IMR-90 (cell line): Measurements from ENCODE around the gene PRCP. TPM values are rescaled to one million over a fixed set of nuclear protein-coding genes. Genes with fewer than 3 reads are reported as not detected.

ENCODE experiments used
- ATAC-seq: fragments of 200-7000 bp; cut with Tn5 transposase; 2 replicates; pipeline ENCODE4 v1.9.1; 2020; ENCODE audit warnings: low read depth, mild to moderate bottlenecking, moderate library complexity
- BruUV-seq: library from RNA; stranded (reverse); fragments of 400-500 nt; replicated peaks from 2 replicates; lab custom pipeline; 2021; lab: Mats Ljungman, UMichigan
- CTCF ChIA-PET: fragments of 300-600 bp; formaldehyde crosslinking; extraction: SDS; loops from one replicate; lab custom pipeline; 2021; ENCODE audit warnings: antibody characterized with exemption; lab: Yijun Ruan, JAX
- POLR2A ChIA-PET: fragments of 300-600 bp; sonication (Branson Sonifier 250); formaldehyde crosslinking; loops from one replicate; lab custom pipeline; 2022; ENCODE audit warnings: antibody characterized with exemption; ENCODE audit not compliant: unreplicated experiment; lab: Charles Lee
- DNase-seq: peaks from one replicate; pipeline ENCODE4 v3.0.0; 2013
- H2AFZ ChIP-seq: replicated peaks from 2 replicates; pipeline ENCODE3; 2013; ENCODE audit warnings: low read length, mild to moderate bottlenecking; ENCODE audit not compliant: poor library complexity
- H2AK5ac ChIP-seq: 2 replicates; pipeline ENCODE4 v1.6.1; 2013; ENCODE audit warnings: low read depth, low read length, inconsistent platforms
- H2AK9ac ChIP-seq: replicated peaks from 2 replicates; pipeline ENCODE3; 2013; ENCODE audit warnings: mild to moderate bottlenecking, low read depth, low read length, moderate library complexity; ENCODE audit not compliant: poor library complexity
- H2BK120ac ChIP-seq: 2 replicates; pipeline ENCODE4 v1.6.1; 2013; ENCODE audit warnings: low read depth, low read length, inconsistent platforms
- H2BK15ac ChIP-seq: 3 replicates; pipeline ENCODE4 v1.6.1; 2013; ENCODE audit warnings: low read depth, low read length, inconsistent platforms
- H2BK20ac ChIP-seq: 2 replicates; pipeline ENCODE4 v1.6.1; 2013; ENCODE audit warnings: low read depth, mild to moderate bottlenecking, inconsistent platforms, low read length, moderate library complexity
- H2BK5ac ChIP-seq: 2 replicates; pipeline ENCODE4 v1.6.1; 2013; ENCODE audit warnings: mild to moderate bottlenecking, low read depth, low read length, inconsistent platforms; ENCODE audit not compliant: poor library complexity, severe bottlenecking
- H3K14ac ChIP-seq: replicated peaks from 2 replicates; pipeline ENCODE4 v1.6.1; 2013; ENCODE audit warnings: low read depth, low read length, inconsistent platforms
- H3K18ac ChIP-seq: 2 replicates; pipeline ENCODE4 v1.6.1; 2013; ENCODE audit warnings: low read depth, low read length, control low read depth
- H3K23ac ChIP-seq: 2 replicates; pipeline ENCODE4 v1.6.1; 2013; ENCODE audit warnings: low read depth, low read length, inconsistent platforms
- H3K27ac ChIP-seq: 2 replicates; pipeline ENCODE4 v1.5.1; 2013; ENCODE audit warnings: mild to moderate bottlenecking, control low read depth, low read length; ENCODE audit not compliant: insufficient read depth
- H3K27me3 ChIP-seq: 2 replicates; pipeline ENCODE4 v1.6.1; 2013; ENCODE audit warnings: low read length; ENCODE audit not compliant: control insufficient read depth, insufficient read depth
- H3K36me3 ChIP-seq: 2 replicates; pipeline ENCODE4 v1.6.1; 2013; ENCODE audit warnings: low read length, mixed read lengths; ENCODE audit not compliant: control insufficient read depth, insufficient read depth
- H3K4ac ChIP-seq: 2 replicates; pipeline ENCODE4 v1.6.1; 2013; ENCODE audit warnings: low read depth, low read length, inconsistent platforms
- H3K4me1 ChIP-seq: 2 replicates; pipeline ENCODE4 v1.6.1; 2013; ENCODE audit warnings: low read length, mixed read lengths; ENCODE audit not compliant: control insufficient read depth, insufficient read depth
- H3K4me2 ChIP-seq: 2 replicates; pipeline ENCODE4 v1.6.1; 2013; ENCODE audit warnings: low read depth, mild to moderate bottlenecking, control low read depth, low read length, moderate library complexity
- H3K4me3 ChIP-seq: 2 replicates; pipeline ENCODE4 v1.5.1; 2013; ENCODE audit warnings: low read depth, mild to moderate bottlenecking, control low read depth, low read length, moderate library complexity; ENCODE audit not compliant: insufficient read depth
- H3K56ac ChIP-seq: 2 replicates; pipeline ENCODE4 v1.6.1; 2013; ENCODE audit warnings: low read length, inconsistent platforms; ENCODE audit not compliant: insufficient read depth; ENCODE audit errors: extremely low read depth
- H3K79me1 ChIP-seq, 2 experiments: 2 replicates each; pipeline ENCODE4 v1.6.1; 2013; ENCODE audit warnings: low read length in 2 of 2, inconsistent platforms in 1 of 2, low read depth in 1 of 2
- H3K9ac ChIP-seq: 2 replicates; pipeline ENCODE4 v1.6.1; 2013; ENCODE audit warnings: low read depth, low read length, control low read depth
- H3K9me1 ChIP-seq: 2 replicates; pipeline ENCODE4 v1.6.1; 2013; ENCODE audit warnings: low read length, inconsistent platforms; ENCODE audit not compliant: insufficient read depth
- H3K9me3 ChIP-seq: 2 replicates; pipeline ENCODE4 v1.6.1; 2013; ENCODE audit warnings: low read length; ENCODE audit not compliant: control insufficient read depth, insufficient read depth
- H4K20me1 ChIP-seq: 2 replicates; pipeline ENCODE4 v1.6.1; 2013; ENCODE audit warnings: low read length, inconsistent platforms; ENCODE audit not compliant: insufficient read depth
- H4K5ac ChIP-seq: 2 replicates; pipeline ENCODE4 v1.6.1; 2013; ENCODE audit warnings: mild to moderate bottlenecking, low read depth, low read length, control low read depth
- H4K8ac ChIP-seq, 2 experiments: 2 replicates each; pipeline ENCODE4 v1.6.1; 2013; ENCODE audit warnings: low read depth in 2 of 2, low read length in 2 of 2, control low read depth in 1 of 2, inconsistent platforms in 1 of 2
- H4K91ac ChIP-seq: 2 replicates; pipeline ENCODE4 v1.6.1; 2013; ENCODE audit warnings: low read depth, low read length, inconsistent platforms; ENCODE audit not compliant: insufficient read depth
- BHLHE40 ChIP-seq: fragments of 150-350 bp; IDR thresholded peaks from 2 replicates; pipeline ENCODE4 v1.6.1; 2016; ENCODE audit warnings: mild to moderate bottlenecking, low read depth, low read length
- CEBPB ChIP-seq: IDR thresholded peaks from 2 replicates; pipeline ENCODE4 v1.6.1; 2012; ENCODE audit warnings: low read depth, low read length, improper control_type of control experiment
- CHD1 ChIP-seq: IDR thresholded peaks from 2 replicates; pipeline ENCODE4 v1.6.1; 2012; ENCODE audit warnings: low read depth, low read length, improper control_type of control experiment
- FOS ChIP-seq: fragments of 150-350 bp; IDR thresholded peaks from 2 replicates; pipeline ENCODE4 v1.6.1; 2016; ENCODE audit warnings: low read depth, low read length
- MAFK ChIP-seq: IDR thresholded peaks from 2 replicates; pipeline ENCODE4 v1.6.1; 2012; ENCODE audit warnings: low read depth, low read length, improper control_type of control experiment
- MAZ ChIP-seq: IDR thresholded peaks from 2 replicates; pipeline ENCODE4 v1.6.1; 2012; ENCODE audit warnings: low read depth, mild to moderate bottlenecking, low read length, improper control_type of control experiment, moderate library complexity, borderline replicate concordance
- MXI1 ChIP-seq: IDR thresholded peaks from 2 replicates; pipeline ENCODE4 v1.6.1; 2012; ENCODE audit warnings: low read depth, mild to moderate bottlenecking, low read length, moderate library complexity, borderline replicate concordance
- POLR2A ChIP-seq: IDR thresholded peaks from 2 replicates; pipeline ENCODE4 v1.6.1; 2012; ENCODE audit warnings: mild to moderate bottlenecking, low read depth, low read length
- RAD21 ChIP-seq: IDR thresholded peaks from 2 replicates; pipeline ENCODE4 v1.6.1; 2012; ENCODE audit warnings: low read length, improper control_type of control experiment
- RFX5 ChIP-seq: IDR thresholded peaks from 2 replicates; pipeline ENCODE4 v1.8.0; 2012; ENCODE audit warnings: low read depth, mild to moderate bottlenecking, low read length, moderate library complexity
- WGBS, 2 experiments: methylation state at CpG; one replicate each; pipeline versions ENCODE4 v1.1.5 to v1.1.7; 2013; ENCODE audit warnings: missing lambda C conversion rate in 2 of 2; ENCODE audit not compliant: insufficient read length in 1 of 2; ENCODE audit errors: extremely low coverage in 2 of 2; 5-methylcytosine and 5-hydroxymethylcytosine counted together
- dilution Hi-C: fragments of 300-500 bp; cut with HindIII; formaldehyde crosslinking; loops from one replicate; pipeline ENCODE4 v1.14.3; 2018; ENCODE audit warnings: low sequenced_read_pairs; ENCODE audit not compliant: unreplicated experiment
- in situ Hi-C: fragments of 300-500 bp; cut with MboI; formaldehyde crosslinking; loops from 3 replicates; pipeline ENCODE4 v1.14.3; 2019; ENCODE audit warnings: low sequenced_read_pairs, inconsistent platforms, mixed read lengths
- intact Hi-C: fragments of 100-400 bp; cut with micrococcal nuclease; formaldehyde crosslinking; loops from 2 replicates; pipeline ENCODE4 v1.10.0; 2022
- polyA plus RNA-seq, 3 experiments: library from polyadenylated mRNA; depleted of rRNA; stranded (reverse); fragments of >200 nt; gene quantifications; 2 replicates each; pipeline ENCODE4 v1.2.3, GENCODE V29; 2012; ENCODE audit warnings: low replicate concordance in 1 of 3
- total RNA-seq: library from RNA; depleted of rRNA; stranded (reverse); fragments of >200 nt; gene quantifications from 2 replicates; pipeline ENCODE4 v1.2.3, GENCODE V29; 2012
- TF ChIP-seq, protein P1 (sequence below): fragments of 150-350 bp; IDR thresholded peaks from 2 replicates; pipeline ENCODE4 v1.6.1; 2017; ENCODE audit warnings: mild to moderate bottlenecking, antibody characterized with exemption, low read length, low read depth
- TF ChIP-seq, protein P2 (sequence below): conservative IDR thresholded peaks from 2 replicates; pipeline ENCODE4 v1.5.1; 2012; ENCODE audit warnings: mild to moderate bottlenecking, low read depth, low read length, improper control_type of control experiment

Gene PRCP
- total and polyA plus RNA-seq, 2 of the 4 experiments (the other 2 are of a cell fraction), result 31.7 to 64.9 TPM

DNA sequence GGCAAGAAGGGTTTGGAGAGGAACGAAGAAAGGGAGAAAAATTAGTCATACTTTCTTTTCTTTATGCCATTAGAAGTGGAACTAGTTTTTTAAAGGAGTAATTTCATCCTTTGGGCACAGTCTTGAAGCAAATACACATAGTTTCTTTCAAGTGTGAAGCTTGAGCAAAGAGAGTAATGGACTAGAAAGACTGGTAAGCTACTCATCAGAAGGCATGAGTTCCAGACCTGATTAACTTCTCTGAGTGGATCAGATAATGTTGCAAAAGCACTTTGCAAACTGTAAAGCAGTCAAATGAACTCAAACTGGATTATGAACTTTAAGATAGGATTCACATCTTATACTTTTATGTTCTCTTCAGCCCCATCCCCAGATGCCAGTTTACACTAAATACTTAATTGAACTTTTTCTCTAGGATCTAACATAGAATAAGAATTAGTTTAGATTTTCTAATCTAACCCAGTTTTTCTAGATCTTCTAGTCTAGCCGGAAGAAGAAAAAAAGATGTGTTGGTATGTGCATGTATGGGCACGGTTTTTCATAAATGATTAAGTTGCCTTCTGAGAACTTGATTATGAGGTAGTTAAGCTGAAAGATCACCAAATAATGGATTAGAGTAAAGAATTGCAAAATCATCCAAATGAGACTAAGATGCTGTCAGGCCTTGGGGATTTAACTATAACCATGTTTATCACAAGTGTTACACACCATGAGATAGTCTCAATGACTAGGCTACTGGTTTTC is 3.8 kb upstream of the PRCP start:
- ChIA-PET POLR2A (no interaction called here), CTCF (no interaction called here)
- TF ChIP-seq MAFK (no peak), RFX5 (no peak), MXI1 (no peak), MAZ (no peak), CEBPB (no peak), FOS (no peak), RAD21 (no peak), POLR2A (no peak), BHLHE40 (no peak), CHD1 (no peak)
- TF ChIP-seq, protein P1, sequence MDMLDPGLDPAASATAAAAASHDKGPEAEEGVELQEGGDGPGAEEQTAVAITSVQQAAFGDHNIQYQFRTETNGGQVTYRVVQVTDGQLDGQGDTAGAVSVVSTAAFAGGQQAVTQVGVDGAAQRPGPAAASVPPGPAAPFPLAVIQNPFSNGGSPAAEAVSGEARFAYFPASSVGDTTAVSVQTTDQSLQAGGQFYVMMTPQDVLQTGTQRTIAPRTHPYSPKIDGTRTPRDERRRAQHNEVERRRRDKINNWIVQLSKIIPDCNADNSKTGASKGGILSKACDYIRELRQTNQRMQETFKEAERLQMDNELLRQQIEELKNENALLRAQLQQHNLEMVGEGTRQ, result no peak
- TF ChIP-seq, protein P2, sequence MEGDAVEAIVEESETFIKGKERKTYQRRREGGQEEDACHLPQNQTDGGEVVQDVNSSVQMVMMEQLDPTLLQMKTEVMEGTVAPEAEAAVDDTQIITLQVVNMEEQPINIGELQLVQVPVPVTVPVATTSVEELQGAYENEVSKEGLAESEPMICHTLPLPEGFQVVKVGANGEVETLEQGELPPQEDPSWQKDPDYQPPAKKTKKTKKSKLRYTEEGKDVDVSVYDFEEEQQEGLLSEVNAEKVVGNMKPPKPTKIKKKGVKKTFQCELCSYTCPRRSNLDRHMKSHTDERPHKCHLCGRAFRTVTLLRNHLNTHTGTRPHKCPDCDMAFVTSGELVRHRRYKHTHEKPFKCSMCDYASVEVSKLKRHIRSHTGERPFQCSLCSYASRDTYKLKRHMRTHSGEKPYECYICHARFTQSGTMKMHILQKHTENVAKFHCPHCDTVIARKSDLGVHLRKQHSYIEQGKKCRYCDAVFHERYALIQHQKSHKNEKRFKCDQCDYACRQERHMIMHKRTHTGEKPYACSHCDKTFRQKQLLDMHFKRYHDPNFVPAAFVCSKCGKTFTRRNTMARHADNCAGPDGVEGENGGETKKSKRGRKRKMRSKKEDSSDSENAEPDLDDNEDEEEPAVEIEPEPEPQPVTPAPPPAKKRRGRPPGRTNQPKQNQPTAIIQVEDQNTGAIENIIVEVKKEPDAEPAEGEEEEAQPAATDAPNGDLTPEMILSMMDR, result no peak
- Histone ChIP-seq H3K9ac (no peak overlapping the region), H2BK15ac (no peak overlapping the region), H3K9me1 (0 out of 2 replicates have a peak, but pooled peaks cover 5% of the 10 kb centered on the region), H3K14ac (no peak overlapping the region), H3K9me3 (no peaks in the 10 kb centered on the region), H3K27me3 (no peaks in the 10 kb centered on the region), H3K4me3 (no peak overlapping the region), H4K20me1 (no peaks in the 10 kb centered on the region), H3K4me2 (no peak overlapping the region), H2BK120ac (no peak overlapping the region), H3K18ac (no peak overlapping the region), H3K23ac (no peak overlapping the region), H2BK20ac (no peak overlapping the region), H3K4ac (no peak overlapping the region), H3K79me1 (peaks cover 15 to 28% of the 10 kb centered on the region in 2 experiments), H2AFZ (no peak overlapping the region), H4K8ac (no peak overlapping the region), H2BK5ac (no peak overlapping the region), H4K5ac (no peak overlapping the region), H2AK5ac (no peak overlapping the region), H3K36me3 (no peaks in the 10 kb centered on the region), H3K27ac (no peak overlapping the region), H3K4me1 (0 out of 2 replicates have a peak, but pooled peaks cover 1% of the 10 kb centered on the region), H3K56ac (no peak overlapping the region), H2AK9ac (no peak overlapping the region), H4K91ac (no peak overlapping the region)
- in situ Hi-C loops (loop anchor here (10.0 to 25.0 kb wide), 3 partner anchors 171 to 908 kb away; partner anchors contain the start of gene RAB30), intact Hi-C loops (loop anchor here (5.0 kb wide), 1 partner anchor 383 kb away; the partner anchor contains the start of gene CCDC90B), dilution Hi-C loops (no loop called here)
- WGBS, 2 experiments, result no CpG with 5 or more reads among the region's 3 CpGs
- ATAC-seq, result no peak
- DNase-seq, result no peak
- BruUV-seq, result no TSS peak
